Smooth muscle cell (in vitro differentiated cells): ENCODE measurements around the gene ACTR1A. TPM values are rescaled to one million over a fixed set of nuclear protein-coding genes. Genes with fewer than 3 reads are reported as not detected.

Experiments used
- DNase-seq: peaks from one replicate; lab custom pipeline; 2025; ENCODE audit not compliant: unreplicated experiment; lab: John Stamatoyannopoulos, UW
- H2AFZ ChIP-seq: fragments of 200-600 bp; sonication (generic); 2 replicates; pipeline ENCODE4 v1.6.0; 2016; ENCODE audit warnings: antibody characterized with exemption, low read depth, mild to moderate bottlenecking
- H3F3A ChIP-seq: fragments of 200-600 bp; sonication (generic); 2 replicates; pipeline ENCODE4 v1.6.0; 2017; ENCODE audit warnings: antibody characterized with exemption, low read depth
- H3K27ac ChIP-seq: fragments of 200-600 bp; sonication (generic); 2 replicates; pipeline ENCODE4 v1.5.1; 2016; ENCODE audit warnings: low read depth, mild to moderate bottlenecking
- H3K27me3 ChIP-seq: fragments of 200-600 bp; sonication (generic); 2 replicates; pipeline ENCODE4 v1.6.1; 2016; ENCODE audit warnings: low read depth, mild to moderate bottlenecking
- H3K36me3 ChIP-seq: fragments of 200-600 bp; sonication (generic); 2 replicates; pipeline ENCODE4 v1.5.1; 2016; ENCODE audit warnings: low read depth
- H3K4me1 ChIP-seq: fragments of 200-600 bp; sonication (generic); 2 replicates; pipeline ENCODE4 v1.5.1; 2016; ENCODE audit warnings: low read depth
- H3K4me2 ChIP-seq: fragments of 200-600 bp; sonication (generic); 2 replicates; pipeline ENCODE4 v1.6.0; 2016; ENCODE audit warnings: mild to moderate bottlenecking
- H3K4me3 ChIP-seq: fragments of 200-600 bp; sonication (generic); 2 replicates; pipeline ENCODE4 v1.5.1; 2016; ENCODE audit warnings: mild to moderate bottlenecking
- H3K79me2 ChIP-seq: fragments of 200-600 bp; sonication (generic); 2 replicates; pipeline ENCODE4 v1.6.0; 2016; ENCODE audit warnings: low read depth, mild to moderate bottlenecking
- H3K9ac ChIP-seq: fragments of 200-600 bp; sonication (generic); 2 replicates; pipeline ENCODE4 v1.6.0; 2016; ENCODE audit warnings: low read depth
- H3K9me3 ChIP-seq: fragments of 200-600 bp; sonication (generic); replicated peaks from 2 replicates; pipeline ENCODE4 v1.5.1; 2016; ENCODE audit warnings: low read depth
- H4K20me1 ChIP-seq: fragments of 200-600 bp; sonication (generic); 2 replicates; pipeline ENCODE4 v1.6.0; 2016; ENCODE audit warnings: low read depth
- WGBS: methylation state at CpG from one replicate; pipeline ENCODE4 v1.1.7; 2016; ENCODE audit warnings: low lambda C conversion rate; 5-methylcytosine and 5-hydroxymethylcytosine counted together
- polyA plus RNA-seq: library from polyadenylated mRNA; unstranded; fragments of >200 nt; fragmentation: Nextera tagmentation; extraction: Ambion mirVana; gene quantifications from 2 replicates; pipeline ENCODE4 v1.2.1, GENCODE V29; 2016
- total RNA-seq: library from RNA; depleted of rRNA; stranded (reverse); fragments of >200 nt; gene quantifications from 2 replicates; pipeline ENCODE4 v1.2.3, GENCODE V29; 2014
- TF ChIP-seq, protein P1 (sequence below): fragments of 200-600 bp; sonication (generic); IDR thresholded peaks from 2 replicates; pipeline ENCODE4 v1.5.1; 2017; ENCODE audit warnings: borderline replicate concordance, mild to moderate bottlenecking, antibody characterized with exemption; ENCODE audit not compliant: insufficient read depth, poor library complexity, severe bottlenecking

ACTR1A gene
- total and polyA plus RNA-seq, 2 experiments from 2014 or later: 144 to 149 TPM

DNA sequence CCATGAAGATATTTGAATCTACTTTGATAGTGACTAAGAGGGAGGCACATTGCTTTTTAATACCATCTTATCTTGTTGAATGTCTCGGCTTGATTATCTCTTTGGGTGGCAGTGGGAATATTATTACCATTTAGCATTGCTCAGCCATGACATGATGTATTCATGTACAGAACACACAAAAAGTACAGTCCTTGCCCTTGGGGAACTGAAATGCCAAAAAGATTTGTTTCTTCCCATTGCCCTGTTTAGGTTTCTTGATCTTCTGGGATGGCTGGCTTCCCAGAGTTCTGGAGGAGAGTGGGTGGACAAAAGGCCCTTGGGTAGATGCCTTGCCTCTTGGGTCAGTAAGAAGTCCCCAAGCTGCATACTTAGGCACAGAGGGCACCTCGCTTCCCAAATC is 25.0 kb upstream of the ACTR1A start:
- H3K4me1 ChIP-seq: no peaks in the 10 kb centered on the region
- WGBS: 76% methylated on average over 2 of the region's 2 CpGs
- no peak overlapping the region for H3K4me3 ChIP-seq
- no peaks in the 10 kb centered on the region for H3F3A ChIP-seq
- no peaks in the 10 kb centered on the region for H3K27me3 ChIP-seq
- no peaks in the 10 kb centered on the region for H3K36me3 ChIP-seq
- no peaks in the 10 kb centered on the region for H3K9me3 ChIP-seq
- no peak overlapping the region for H3K9ac ChIP-seq
- H2AFZ ChIP-seq: no peak overlapping the region
- no peak for DNase-seq
- TF ChIP-seq, protein P1, sequence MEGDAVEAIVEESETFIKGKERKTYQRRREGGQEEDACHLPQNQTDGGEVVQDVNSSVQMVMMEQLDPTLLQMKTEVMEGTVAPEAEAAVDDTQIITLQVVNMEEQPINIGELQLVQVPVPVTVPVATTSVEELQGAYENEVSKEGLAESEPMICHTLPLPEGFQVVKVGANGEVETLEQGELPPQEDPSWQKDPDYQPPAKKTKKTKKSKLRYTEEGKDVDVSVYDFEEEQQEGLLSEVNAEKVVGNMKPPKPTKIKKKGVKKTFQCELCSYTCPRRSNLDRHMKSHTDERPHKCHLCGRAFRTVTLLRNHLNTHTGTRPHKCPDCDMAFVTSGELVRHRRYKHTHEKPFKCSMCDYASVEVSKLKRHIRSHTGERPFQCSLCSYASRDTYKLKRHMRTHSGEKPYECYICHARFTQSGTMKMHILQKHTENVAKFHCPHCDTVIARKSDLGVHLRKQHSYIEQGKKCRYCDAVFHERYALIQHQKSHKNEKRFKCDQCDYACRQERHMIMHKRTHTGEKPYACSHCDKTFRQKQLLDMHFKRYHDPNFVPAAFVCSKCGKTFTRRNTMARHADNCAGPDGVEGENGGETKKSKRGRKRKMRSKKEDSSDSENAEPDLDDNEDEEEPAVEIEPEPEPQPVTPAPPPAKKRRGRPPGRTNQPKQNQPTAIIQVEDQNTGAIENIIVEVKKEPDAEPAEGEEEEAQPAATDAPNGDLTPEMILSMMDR: no peak
- H3K79me2 ChIP-seq: peaks cover 43% of the 10 kb centered on the region
- H3K27ac ChIP-seq: no peak overlapping the region
- peaks cover 80% of the 10 kb centered on the region for H4K20me1 ChIP-seq
- no peak overlapping the region for H3K4me2 ChIP-seq

DNA sequence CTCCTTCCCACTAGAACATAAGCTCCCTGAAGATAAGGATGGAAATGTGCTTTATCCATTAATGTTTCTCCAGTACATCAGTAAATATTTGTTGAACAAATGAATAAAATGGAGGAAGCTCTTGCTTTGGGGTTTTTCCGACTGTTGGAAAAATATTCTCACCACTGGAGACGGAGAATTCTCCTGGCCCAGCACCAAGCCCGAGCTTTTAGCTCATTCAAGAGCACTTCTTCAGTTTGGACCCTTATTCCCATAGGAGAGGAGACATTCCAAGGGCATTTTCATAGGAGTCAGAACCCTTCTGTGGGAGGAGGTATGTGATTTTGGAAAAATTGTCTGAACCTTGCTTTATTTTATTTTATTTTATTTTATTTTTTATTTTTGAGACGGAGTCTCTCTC is 22.2 kb upstream of the ACTR1A start:
- Histone ChIP-seq H3K4me1 (no peaks in the 10 kb centered on the region), H3F3A (no peaks in the 10 kb centered on the region), H2AFZ (no peak overlapping the region), H3K4me3 (no peak overlapping the region), H3K79me2 (peaks cover 59% of the 10 kb centered on the region), H3K9me3 (no peaks in the 10 kb centered on the region), H3K27ac (no peak overlapping the region), H3K9ac (no peak overlapping the region), H3K4me2 (no peak overlapping the region), H4K20me1 (peaks cover 77% of the 10 kb centered on the region), H3K36me3 (no peaks in the 10 kb centered on the region), H3K27me3 (no peaks in the 10 kb centered on the region)
- WGBS: 92% methylated on average over 4 of the region's 4 CpGs
- TF ChIP-seq, protein P1: no peak
- no peak for DNase-seq

DNA sequence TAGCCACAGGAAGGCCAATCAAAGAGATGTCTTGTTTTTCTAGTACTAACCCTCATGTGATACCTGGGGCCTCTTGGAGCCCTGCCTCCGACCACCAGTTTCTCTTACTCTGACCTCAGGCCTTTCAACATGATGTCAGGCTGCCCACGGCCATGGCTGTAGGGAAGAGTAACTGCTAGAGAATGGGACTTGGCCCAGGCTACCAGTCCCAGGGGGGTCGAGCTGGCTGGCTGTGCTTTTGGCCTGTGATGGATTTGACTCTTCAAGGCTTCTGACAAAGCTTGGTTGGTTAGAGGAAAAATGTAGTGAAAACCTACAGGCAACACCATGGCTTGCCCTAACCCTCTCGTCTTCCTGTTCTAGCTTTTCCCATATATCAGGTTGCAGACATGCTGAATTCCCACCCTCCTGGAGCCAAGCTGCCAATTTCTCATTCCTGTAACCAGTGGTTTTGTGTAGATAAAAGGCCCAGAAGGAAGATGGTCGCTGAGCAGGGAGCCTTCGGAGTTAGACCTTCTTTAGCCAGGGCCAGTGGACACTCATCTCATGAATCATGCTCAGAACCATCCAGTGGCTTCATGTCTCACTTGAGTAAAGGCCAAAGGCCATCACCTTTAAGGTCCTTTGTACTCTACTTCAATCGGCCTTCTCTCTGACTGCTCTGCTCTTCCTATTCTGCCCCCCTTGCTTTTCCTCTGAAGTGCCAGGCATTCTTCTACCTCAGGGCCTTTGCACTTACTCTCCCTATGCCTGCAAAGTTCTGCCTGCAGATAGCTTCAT is 20.9 kb upstream of the ACTR1A start:
- DNase-seq: no peak
- 94% methylated on average over 7 of the region's 7 CpGs for WGBS
- no peak overlapping the region for H3K27ac ChIP-seq
- H4K20me1 ChIP-seq: peaks cover 76% of the 10 kb centered on the region
- no peaks in the 10 kb centered on the region for H3K27me3 ChIP-seq
- H3K79me2 ChIP-seq: peaks cover 54% of the 10 kb centered on the region
- H3K4me1 ChIP-seq: no peaks in the 10 kb centered on the region
- H3F3A ChIP-seq: no peaks in the 10 kb centered on the region
- no peaks in the 10 kb centered on the region for H3K36me3 ChIP-seq
- H3K4me2 ChIP-seq: no peak overlapping the region
- H2AFZ ChIP-seq: no peak overlapping the region
- H3K9ac ChIP-seq: no peak overlapping the region
- TF ChIP-seq, protein P1: no peak
- no peaks in the 10 kb centered on the region for H3K9me3 ChIP-seq
- no peak overlapping the region for H3K4me3 ChIP-seq

DNA sequence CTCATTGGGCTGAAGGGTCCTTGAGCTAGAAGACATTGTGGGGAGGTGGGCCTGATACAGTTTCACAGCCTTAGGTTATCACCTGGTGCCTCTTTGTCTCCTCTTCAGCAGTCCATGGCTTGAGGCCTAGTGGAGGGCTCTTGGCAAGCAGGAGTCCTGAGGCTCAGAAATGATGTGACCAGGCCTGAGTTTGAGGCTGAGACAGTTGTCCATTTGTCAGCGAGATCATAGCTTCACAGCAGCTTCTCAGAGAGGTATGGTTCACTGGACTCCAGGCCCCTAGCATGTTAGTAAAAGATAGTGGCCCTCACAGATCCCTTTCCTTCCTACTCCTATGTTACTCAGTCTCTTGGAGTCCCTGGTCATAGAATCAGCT is 20.4 kb upstream of the ACTR1A start:
- no peak for DNase-seq
- no peak overlapping the region for H3K4me2 ChIP-seq
- H3K4me1 ChIP-seq: peaks cover 1% of the 10 kb centered on the region
- H3K27me3 ChIP-seq: no peaks in the 10 kb centered on the region
- H4K20me1 ChIP-seq: peaks cover 76% of the 10 kb centered on the region
- peaks cover 54% of the 10 kb centered on the region for H3K79me2 ChIP-seq
- H2AFZ ChIP-seq: no peak overlapping the region
- TF ChIP-seq, protein P1: no peak
- H3K36me3 ChIP-seq: no peaks in the 10 kb centered on the region
- H3K9ac ChIP-seq: no peak overlapping the region
- no peaks in the 10 kb centered on the region for H3F3A ChIP-seq
- H3K27ac ChIP-seq: no peak overlapping the region
- 88% methylated on average over 1 of the region's 1 CpG for WGBS
- H3K9me3 ChIP-seq: no peaks in the 10 kb centered on the region
- H3K4me3 ChIP-seq: no peak overlapping the region
